Breast epithelium (tissue), 4 donors: Measurements from ENCODE around the gene ROCK1. TPM values are rescaled to one million over a fixed set of nuclear protein-coding genes. Genes with fewer than 3 reads are reported as not detected.
"Not testable (repeated sequence)": the region's sequence is repeated elsewhere in the genome, so short reads cannot be mapped to it uniquely, and the experiment has no call there.

ENCODE experiments used
- DNase-seq, 2 donors: peaks; one replicate each; pipeline ENCODE4 v3.0.0-alpha.2; 2019; ENCODE audit warnings: low spot score in 2 of 2
- H3K27ac ChIP-seq, 2 donors: fragments of 200-600 bp; sonication (generic) in 1 of 2; one replicate each; pipeline ENCODE4 v1.5.1; 2016 to 2019; ENCODE audit warnings: mild to moderate bottlenecking in 1 of 2
- H3K27me3 ChIP-seq, 2 donors: fragments of 200-600 bp; sonication (generic) in 1 of 2; one replicate each; pipeline versions ENCODE4 v1.5.1 to v1.6.0; 2017 to 2019; ENCODE audit warnings: control low read depth in 1 of 2, mild to moderate bottlenecking in 1 of 2
- H3K36me3 ChIP-seq: fragments of 200-600 bp; one replicate; pipeline ENCODE4 v1.5.1; 2019
- H3K4me1 ChIP-seq, 2 donors: fragments of 200-600 bp; sonication (generic); one replicate each; pipeline ENCODE4 v1.5.1; 2016 to 2019; ENCODE audit warnings: control low read depth in 1 of 2
- H3K4me3 ChIP-seq, 3 donors: fragments of 200-600 bp; sonication (generic); 1 replicate in 2 of 3; 2 replicates in 1 of 3; pipeline ENCODE4 v1.5.1; 2016 to 2019; ENCODE audit warnings: mild to moderate bottlenecking in 3 of 3, moderate library complexity in 2 of 3
- H3K9me3 ChIP-seq, 2 donors: fragments of 200-600 bp; sonication (generic) in 1 of 2; one replicate each; pipeline ENCODE4 v1.5.1; 2016 to 2019; ENCODE audit warnings: control low read depth in 1 of 2
- CTCF ChIP-seq, 3 donors: fragments of 450-650 bp; IDR thresholded peaks; one replicate each; pipeline ENCODE4 v1.5.1; 2016 to 2017; ENCODE audit warnings: antibody characterized with exemption in 3 of 3, mild to moderate bottlenecking in 3 of 3, moderate library complexity in 3 of 3
- POLR2A ChIP-seq: fragments of 450-650 bp; IDR thresholded peaks from one replicate; pipeline ENCODE4 v1.6.1; 2016; ENCODE audit warnings: antibody characterized with exemption, mild to moderate bottlenecking, moderate library complexity
- POLR2AphosphoS5 ChIP-seq, 3 donors: sonication (generic); formaldehyde crosslinking; IDR thresholded peaks; one replicate each; pipeline ENCODE4 v1.6.1; 2017; ENCODE audit warnings: antibody characterized with exemption in 3 of 3
- intact Hi-C: fragments of 100-400 bp; cut with DNase I; formaldehyde crosslinking; loops from one replicate; pipeline ENCODE4 v1.15.1; 2023; ENCODE audit warnings: low total_unique reads
- total RNA-seq, 3 donors: library from RNA; depleted of rRNA; stranded (reverse); fragments of >200 nt; gene quantifications; one replicate each; pipeline ENCODE4 v1.1.0, GENCODE V29; 2016

The ROCK1 gene
- total RNA-seq, 3 donors from 2014 or later, result 79.3 to 99.2 (median 86.6) TPM

GRCh38 chr18:20975077-20975476 lies 136.5 kb downstream of the ROCK1 start:
- H3K4me1 ChIP-seq, result no peaks in the 10 kb centered on the region
- no peaks in the 10 kb centered on the region for H3K9me3 ChIP-seq
- H3K27me3 ChIP-seq, result no peaks in the 10 kb centered on the region
- no peak overlapping the region for H3K4me3 ChIP-seq
- intact Hi-C loops, result no loop called here
- H3K27ac ChIP-seq, result no peak overlapping the region
- no peaks in the 10 kb centered on the region for H3K36me3 ChIP-seq
- DNase-seq, result no peak
- TF ChIP-seq POLR2AphosphoS5 (IDR thresholded peaks at IDR 0.05) (no peak), CTCF (IDR thresholded peaks at IDR 0.05) (no peak), POLR2A (no peak)

- no peaks in the 10 kb centered on the region for H3K4me1 ChIP-seq
- intact Hi-C loops, result no loop called here
- TF ChIP-seq POLR2AphosphoS5 (IDR thresholded peaks at IDR 0.05), result no peak
- no peak for TF ChIP-seq POLR2A
- peak in 2 of 3 donors; percentile 11 to 15 for TF ChIP-seq CTCF (IDR thresholded peaks at IDR 0.05)
- H3K27ac ChIP-seq, result no peak overlapping the region
- H3K4me3 ChIP-seq, result no peak overlapping the region
- H3K9me3 ChIP-seq, result no peaks in the 10 kb centered on the region
- no peaks in the 10 kb centered on the region for H3K36me3 ChIP-seq
- no peaks in the 10 kb centered on the region for H3K27me3 ChIP-seq
- no peak for DNase-seq
Measured at GRCh38 chr18:20971886-20972267, 139.7 kb downstream of the ROCK1 start.

DNA sequence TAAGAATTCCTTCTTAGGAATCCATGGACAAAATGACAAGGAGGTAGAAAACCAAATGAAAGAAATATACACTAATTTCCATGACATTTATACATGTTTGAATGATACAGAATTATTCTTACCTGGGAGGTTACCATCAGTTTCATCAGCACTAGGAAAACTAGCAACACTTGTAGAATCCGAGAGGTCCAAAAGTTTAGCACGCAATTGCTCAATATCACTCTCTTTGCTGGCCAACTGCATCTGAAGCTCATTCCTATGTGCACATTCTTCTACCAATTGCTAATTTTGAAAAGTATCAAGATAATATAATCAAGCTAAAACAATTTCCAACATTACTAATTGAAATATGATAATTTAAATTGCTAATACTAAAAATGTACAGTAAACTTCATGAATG lies 144.8 kb downstream of the ROCK1 start:
- H3K36me3 ChIP-seq, result no peaks in the 10 kb centered on the region
- intact Hi-C loops, result no loop called here

GRCh38 chr18:20963027-20963426 lies 148.6 kb downstream of the ROCK1 start:
- no peak for DNase-seq
- H3K27ac ChIP-seq, result no peak overlapping the region
- no peak for TF ChIP-seq POLR2A
- no peak for TF ChIP-seq CTCF (IDR thresholded peaks at IDR 0.05)
- no peak for TF ChIP-seq POLR2AphosphoS5 (IDR thresholded peaks at IDR 0.05)

More for the DNA sequence above, 144.8 kb downstream of the ROCK1 start:
- Histone ChIP-seq H3K9me3 (no peaks in the 10 kb centered on the region), H3K4me3 (no peak overlapping the region), H3K27ac (no peak overlapping the region), H3K4me1 (no peaks in the 10 kb centered on the region), H3K27me3 (no peaks in the 10 kb centered on the region)
- no peak for TF ChIP-seq POLR2A
- TF ChIP-seq CTCF (IDR thresholded peaks at IDR 0.05), result no peak
- no peak for TF ChIP-seq POLR2AphosphoS5 (IDR thresholded peaks at IDR 0.05)
- no peak for DNase-seq

DNA sequence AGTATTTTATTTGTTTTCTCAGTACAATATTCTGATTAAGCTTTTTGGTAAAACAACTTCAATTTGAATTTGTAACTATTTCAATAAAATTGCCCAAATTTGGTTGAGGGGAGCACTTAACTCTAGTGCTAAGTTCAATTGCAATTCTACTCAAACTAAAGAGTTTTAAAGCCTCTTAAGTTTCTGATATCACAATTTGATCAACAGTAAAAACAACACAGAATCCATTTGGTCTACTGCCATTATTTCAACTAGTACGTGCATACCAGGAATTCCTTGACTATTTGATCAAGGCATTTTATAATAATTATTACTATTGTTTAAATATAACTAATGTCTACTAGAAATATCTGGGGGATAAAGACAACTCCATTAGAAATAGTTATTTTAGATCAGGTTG lies 150.9 kb downstream of the ROCK1 start:
- Histone ChIP-seq H3K27me3 (no peaks in the 10 kb centered on the region), H3K4me1 (no peaks in the 10 kb centered on the region), H3K4me3 (no peak overlapping the region), H3K36me3 (no peaks in the 10 kb centered on the region), H3K9me3 (no peaks in the 10 kb centered on the region), H3K27ac (no peak overlapping the region)
- TF ChIP-seq POLR2AphosphoS5 (IDR thresholded peaks at IDR 0.05), result no peak
- no peak for TF ChIP-seq CTCF (IDR thresholded peaks at IDR 0.05)
- TF ChIP-seq POLR2A, result no peak
- no peak for DNase-seq
- intact Hi-C loops, result no loop called here

More at GRCh38 chr18:20963027-20963426, 148.6 kb downstream of the ROCK1 start:
- intact Hi-C loops, result no loop called here
- Histone ChIP-seq H3K27me3 (no peaks in the 10 kb centered on the region), H3K9me3 (no peaks in the 10 kb centered on the region), H3K36me3 (no peaks in the 10 kb centered on the region), H3K4me3 (no peak overlapping the region), H3K4me1 (no peaks in the 10 kb centered on the region)

DNA sequence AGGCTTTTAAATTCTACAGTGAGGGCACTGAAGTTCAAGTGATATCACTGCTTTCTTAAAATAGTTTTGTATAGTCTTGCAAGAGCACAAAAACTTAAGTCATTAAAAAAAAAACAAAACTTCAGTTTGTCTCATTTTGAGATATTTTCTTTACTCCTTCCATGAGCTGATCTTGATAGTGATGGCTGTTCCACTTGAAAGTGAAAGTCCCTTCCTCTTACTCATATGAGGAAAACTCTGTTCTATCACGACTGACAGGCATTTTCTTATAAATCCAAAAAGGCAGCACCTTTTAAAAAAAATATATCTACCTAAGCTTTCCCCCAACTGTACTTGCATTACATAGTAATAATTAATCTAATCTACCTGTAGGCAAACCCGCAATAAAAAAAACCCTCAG lies 160.8 kb downstream of the ROCK1 start:
- H3K27ac ChIP-seq, H3K9me3 ChIP-seq, intact Hi-C loops, H3K4me3 ChIP-seq, H3K4me1 ChIP-seq, H3K27me3 ChIP-seq, DNase-seq, H3K36me3 ChIP-seq: not testable (repeated sequence)
